ENCODE results near the gene KIAA1210. TPM values are rescaled to one million over a fixed set of nuclear protein-coding genes. Genes with fewer than 3 reads are reported as not detected.

Gene KIAA1210
- total and polyA plus RNA-seq, 10 of the 15 experiments (the other 5 are each of a cell fraction or from before 2014, with no cell fraction given): 0.01 TPM; not detected in 9

DNA sequence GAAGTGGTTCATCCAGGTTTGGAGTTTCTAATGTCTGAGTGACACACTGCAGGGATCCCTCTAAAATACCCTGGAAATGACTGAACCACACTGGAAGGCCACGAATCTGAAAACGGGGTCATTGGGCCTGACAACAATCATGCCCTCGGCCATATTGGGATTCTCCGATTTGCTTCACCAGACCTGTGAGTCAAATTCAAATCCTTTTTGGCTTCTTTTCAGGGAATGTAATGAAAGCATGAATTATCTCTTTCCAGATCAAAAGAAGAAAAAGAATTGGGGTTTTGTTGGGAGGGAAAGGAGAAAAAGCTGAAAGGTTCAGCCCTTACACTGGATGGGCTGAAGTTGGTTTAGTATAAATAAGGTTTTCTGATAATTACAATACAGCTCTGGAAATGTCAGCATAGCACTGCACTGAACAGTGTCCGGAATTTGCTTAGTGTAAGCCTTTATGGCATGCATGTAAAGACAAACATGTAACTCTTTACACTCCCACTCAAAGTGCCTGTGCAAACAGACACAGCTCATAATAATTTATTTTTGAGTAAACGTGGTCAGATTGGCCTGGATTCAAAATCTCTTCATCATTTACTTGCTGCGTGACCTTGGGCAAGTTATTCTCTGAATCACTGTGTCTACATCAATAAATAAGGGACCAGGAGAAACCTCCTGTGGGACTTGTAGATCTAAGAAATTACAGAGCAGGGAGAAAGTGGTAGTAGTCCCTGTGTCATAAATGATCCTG lies 33.4 kb downstream of the KIAA1210 start (continued):
- TF ChIP-seq ZNF217 (IDR thresholded peaks at IDR 0.05) (no peak), NFIC (IDR thresholded peaks at IDR 0.05; ENCODE audit: low read depth, low read length) (no peak), ZNF384 (IDR thresholded peaks at IDR 0.05; ENCODE audit: borderline replicate concordance, low read depth, low read length) (no peak)

DNA sequence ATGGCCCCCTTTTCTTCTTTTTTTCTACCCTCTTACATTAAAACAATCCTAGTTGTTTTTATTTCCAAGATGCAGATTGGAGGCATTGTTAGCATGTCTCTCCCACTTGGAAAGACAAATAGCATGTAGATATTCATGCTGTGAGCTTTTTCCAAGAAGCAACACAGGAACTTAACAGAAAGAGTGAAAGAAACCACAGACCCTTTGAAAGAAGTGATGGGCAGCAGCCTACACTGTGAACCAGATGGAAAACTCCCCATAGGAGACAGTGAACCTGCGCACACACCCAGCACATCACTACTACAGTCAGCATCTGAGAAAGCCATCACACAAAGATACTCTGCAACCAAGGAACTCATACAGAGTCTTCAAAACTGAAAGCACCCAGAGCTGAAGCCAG lies 37.0 kb downstream of the KIAA1210 start:
- Histone ChIP-seq H3K79me2 (ENCODE audit: control insufficient read depth, insufficient read depth, low read length) (no peaks in the 10 kb centered on the region), H3K27ac (ENCODE audit: control insufficient read depth, insufficient read depth) (no peak overlapping the region), H3K4me1 (ENCODE audit: control insufficient read depth, insufficient read depth, low read length) (no peaks in the 10 kb centered on the region), H3K9me3 (replicated peaks; ENCODE audit: control insufficient read depth, insufficient read depth, low read length) (no peaks in the 10 kb centered on the region), H3K4me2 (ENCODE audit: control insufficient read depth, insufficient read depth) (no peak overlapping the region), H3K27me3 (replicated peaks in 1 of 2; ENCODE audit: control insufficient read depth in 2 of 2, insufficient read depth in 2 of 2, low read length in 1 of 2) (0 out of 4 replicates have a peak, but pooled peaks cover 0 to 2% of the 10 kb centered on the region in 2 experiments), H3K36me3 (ENCODE audit: control insufficient read depth in 2 of 2, insufficient read depth in 2 of 2, low read length in 1 of 2) (no peaks in the 10 kb centered on the region), H3K9ac (ENCODE audit: control insufficient read depth, insufficient read depth, low read length) (no peak overlapping the region), H3K4me3 (no peak overlapping the region), H2AFZ (ENCODE audit: control insufficient read depth, low read depth, low read length) (no peak overlapping the region), H4K20me1 (ENCODE audit: control insufficient read depth, insufficient read depth) (no peaks in the 10 kb centered on the region)
- CTCF ChIA-PET: no interaction called here
- SMC1A ChIA-PET (ENCODE audit: uncharacterized antibody, unreplicated experiment): interaction anchor here (1.5 kb wide), 1 partner anchor 15 kb away, joined by 3 read pairs; no protein-coding TSS in a partner anchor
- ATAC-seq (no peak), FAIRE-seq (no peak), DNase-seq (ENCODE audit: low read depth, low spot score) (no peak)
- BruUV-seq (replicated peaks): no TSS peak
- RAD21 ChIA-PET (ENCODE audit: unreplicated experiment): no interaction called here
- intact Hi-C loops (cut with micrococcal nuclease; ENCODE audit: unreplicated experiment): no loop called here
- POLR2A ChIA-PET: no interaction called here
- in situ Hi-C loops (cut with MboI): no loop called here
- WGBS (ENCODE audit: insufficient coverage, insufficient replicate concordance, low lambda C conversion rate, missing lambda C conversion rate): 57% methylated on average over 1 of the region's 1 CpG
- no peak for TF ChIP-seq TCF12 (IDR thresholded peaks at IDR 0.05; ENCODE audit: low read depth, low read length)
- no peak for TF ChIP-seq SIN3A (IDR thresholded peaks at IDR 0.05; ENCODE audit: low read depth, low read length)
- TF ChIP-seq, protein P1, sequence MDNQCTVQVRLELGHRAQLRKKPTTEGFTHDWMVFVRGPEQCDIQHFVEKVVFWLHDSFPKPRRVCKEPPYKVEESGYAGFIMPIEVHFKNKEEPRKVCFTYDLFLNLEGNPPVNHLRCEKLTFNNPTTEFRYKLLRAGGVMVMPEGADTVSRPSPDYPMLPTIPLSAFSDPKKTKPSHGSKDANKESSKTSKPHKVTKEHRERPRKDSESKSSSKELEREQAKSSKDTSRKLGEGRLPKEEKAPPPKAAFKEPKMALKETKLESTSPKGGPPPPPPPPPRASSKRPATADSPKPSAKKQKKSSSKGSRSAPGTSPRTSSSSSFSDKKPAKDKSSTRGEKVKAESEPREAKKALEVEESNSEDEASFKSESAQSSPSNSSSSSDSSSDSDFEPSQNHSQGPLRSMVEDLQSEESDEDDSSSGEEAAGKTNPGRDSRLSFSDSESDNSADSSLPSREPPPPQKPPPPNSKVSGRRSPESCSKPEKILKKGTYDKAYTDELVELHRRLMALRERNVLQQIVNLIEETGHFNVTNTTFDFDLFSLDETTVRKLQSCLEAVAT (IDR thresholded peaks at IDR 0.05): no peak
- TF ChIP-seq EGR1 (IDR thresholded peaks at IDR 0.05; ENCODE audit: borderline replicate concordance in 1 of 2, low read depth in 2 of 2, low read length in 2 of 2): no peak
- TF ChIP-seq, protein P2, sequence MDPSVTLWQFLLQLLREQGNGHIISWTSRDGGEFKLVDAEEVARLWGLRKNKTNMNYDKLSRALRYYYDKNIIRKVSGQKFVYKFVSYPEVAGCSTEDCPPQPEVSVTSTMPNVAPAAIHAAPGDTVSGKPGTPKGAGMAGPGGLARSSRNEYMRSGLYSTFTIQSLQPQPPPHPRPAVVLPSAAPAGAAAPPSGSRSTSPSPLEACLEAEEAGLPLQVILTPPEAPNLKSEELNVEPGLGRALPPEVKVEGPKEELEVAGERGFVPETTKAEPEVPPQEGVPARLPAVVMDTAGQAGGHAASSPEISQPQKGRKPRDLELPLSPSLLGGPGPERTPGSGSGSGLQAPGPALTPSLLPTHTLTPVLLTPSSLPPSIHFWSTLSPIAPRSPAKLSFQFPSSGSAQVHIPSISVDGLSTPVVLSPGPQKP (IDR thresholded peaks at IDR 0.05; ENCODE audit: low read depth, low read length): no peak
- TF ChIP-seq, protein P3, sequence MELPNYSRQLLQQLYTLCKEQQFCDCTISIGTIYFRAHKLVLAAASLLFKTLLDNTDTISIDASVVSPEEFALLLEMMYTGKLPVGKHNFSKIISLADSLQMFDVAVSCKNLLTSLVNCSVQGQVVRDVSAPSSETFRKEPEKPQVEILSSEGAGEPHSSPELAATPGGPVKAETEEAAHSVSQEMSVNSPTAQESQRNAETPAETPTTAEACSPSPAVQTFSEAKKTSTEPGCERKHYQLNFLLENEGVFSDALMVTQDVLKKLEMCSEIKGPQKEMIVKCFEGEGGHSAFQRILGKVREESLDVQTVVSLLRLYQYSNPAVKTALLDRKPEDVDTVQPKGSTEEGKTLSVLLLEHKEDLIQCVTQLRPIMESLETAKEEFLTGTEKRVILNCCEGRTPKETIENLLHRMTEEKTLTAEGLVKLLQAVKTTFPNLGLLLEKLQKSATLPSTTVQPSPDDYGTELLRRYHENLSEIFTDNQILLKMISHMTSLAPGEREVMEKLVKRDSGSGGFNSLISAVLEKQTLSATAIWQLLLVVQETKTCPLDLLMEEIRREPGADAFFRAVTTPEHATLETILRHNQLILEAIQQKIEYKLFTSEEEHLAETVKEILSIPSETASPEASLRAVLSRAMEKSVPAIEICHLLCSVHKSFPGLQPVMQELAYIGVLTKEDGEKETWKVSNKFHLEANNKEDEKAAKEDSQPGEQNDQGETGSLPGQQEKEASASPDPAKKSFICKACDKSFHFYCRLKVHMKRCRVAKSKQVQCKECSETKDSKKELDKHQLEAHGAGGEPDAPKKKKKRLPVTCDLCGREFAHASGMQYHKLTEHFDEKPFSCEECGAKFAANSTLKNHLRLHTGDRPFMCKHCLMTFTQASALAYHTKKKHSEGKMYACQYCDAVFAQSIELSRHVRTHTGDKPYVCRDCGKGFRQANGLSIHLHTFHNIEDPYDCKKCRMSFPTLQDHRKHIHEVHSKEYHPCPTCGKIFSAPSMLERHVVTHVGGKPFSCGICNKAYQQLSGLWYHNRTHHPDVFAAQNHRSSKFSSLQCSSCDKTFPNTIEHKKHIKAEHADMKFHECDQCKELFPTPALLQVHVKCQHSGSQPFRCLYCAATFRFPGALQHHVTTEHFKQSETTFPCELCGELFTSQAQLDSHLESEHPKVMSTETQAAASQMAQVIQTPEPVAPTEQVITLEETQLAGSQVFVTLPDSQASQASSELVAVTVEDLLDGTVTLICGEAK (IDR thresholded peaks at IDR 0.05; ENCODE audit: borderline replicate concordance): no peak
- TF ChIP-seq MYB (IDR thresholded peaks at IDR 0.05; ENCODE audit: borderline replicate concordance, low read depth, low read length): no peak
- no peak for TF ChIP-seq HDGF (IDR thresholded peaks at IDR 0.05)
- TF ChIP-seq CREB1 (IDR thresholded peaks at IDR 0.05; ENCODE audit: low read depth): no peak
- no peak for TF ChIP-seq CHD4 (IDR thresholded peaks at IDR 0.05)
- TF ChIP-seq SIX5 (IDR thresholded peaks at IDR 0.05; ENCODE audit: low read depth, low read length, severe bottlenecking): no peak
- TF ChIP-seq CHD2 (IDR thresholded peaks at IDR 0.05; ENCODE audit: borderline replicate concordance, low read depth, low read length): no peak
- TF ChIP-seq EZH2 (IDR thresholded peaks at IDR 0.05; ENCODE audit: borderline replicate concordance, control insufficient read depth, low read depth, low read length): no peak
